ENCODE results near the gene NT5DC1. TPM values are rescaled to one million over a fixed set of nuclear protein-coding genes. Genes with fewer than 3 reads are reported as not detected.

NT5DC1 gene
- total RNA-seq, 2 donors from 2014 or later = 37.5 to 38.1 TPM

DNA sequence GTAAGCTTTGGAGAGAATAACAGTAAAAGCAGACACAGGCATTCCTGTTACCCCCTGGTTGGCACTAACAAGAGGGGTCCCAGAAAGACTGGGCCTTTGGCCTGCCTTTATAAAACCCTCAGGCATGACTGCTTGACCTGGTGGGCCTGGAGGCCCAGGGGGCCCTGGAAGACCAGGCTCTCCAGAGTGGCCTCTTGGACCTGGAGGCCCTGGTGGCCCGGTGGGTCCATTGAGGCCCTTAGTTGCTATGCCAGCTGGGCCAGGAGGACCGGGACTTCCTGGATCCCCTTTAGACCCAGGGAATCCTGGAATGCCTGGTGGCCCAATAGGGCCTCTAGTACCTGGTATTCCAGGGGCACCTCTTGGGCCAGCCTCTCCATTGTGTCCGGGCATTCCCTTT is 19.8 kb downstream of the NT5DC1 start:
- intact Hi-C loops (cut with DNase I) = no loop called here

GRCh38 chr6:116126032-116126431 is 25.4 kb downstream of the NT5DC1 start, which contains the start of gene COL10A1:
Gene COL10A1, minus strand, starts transcription at chr6:116126132. Its CDS starts 640 bp downstream, at chr6:116125492.
- intact Hi-C loops (cut with DNase I) = no loop called here
- DNase-seq (ENCODE audit: low spot score) = no peak

More for the DNA sequence above, 19.8 kb downstream of the NT5DC1 start:
- no peak for DNase-seq (ENCODE audit: low spot score)

- no peak for DNase-seq (ENCODE audit: low spot score)
- intact Hi-C loops (cut with DNase I) = no loop called here
Measured at GRCh38 chr6:116127771-116128493, 27.3 kb downstream of the NT5DC1 start.

GRCh38 chr6:116133453-116133852 is 32.8 kb downstream of the NT5DC1 start:
- intact Hi-C loops (cut with DNase I) = no loop called here
- no peak for DNase-seq (ENCODE audit: low spot score)

DNA sequence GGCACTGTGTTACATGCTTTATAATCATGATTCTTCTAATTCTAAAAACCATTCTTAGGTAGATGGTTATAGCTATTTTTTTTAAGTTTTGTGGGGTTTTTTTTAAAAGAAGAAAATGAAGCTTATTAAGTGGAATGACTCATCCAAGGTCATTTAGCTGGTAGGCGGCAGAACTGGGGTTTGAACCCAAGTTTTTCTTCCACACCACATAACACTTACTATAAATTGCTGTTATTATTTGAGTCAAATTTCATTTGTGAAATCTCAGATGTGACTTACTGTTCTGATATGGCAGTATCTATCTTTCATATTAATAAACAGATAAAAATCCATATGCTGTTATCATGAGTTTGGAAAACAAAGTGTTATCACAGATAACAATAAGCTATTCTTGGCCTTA is 35.7 kb downstream of the NT5DC1 start:
- no peak for DNase-seq (ENCODE audit: low spot score)
- intact Hi-C loops (cut with DNase I) = no loop called here

DNA sequence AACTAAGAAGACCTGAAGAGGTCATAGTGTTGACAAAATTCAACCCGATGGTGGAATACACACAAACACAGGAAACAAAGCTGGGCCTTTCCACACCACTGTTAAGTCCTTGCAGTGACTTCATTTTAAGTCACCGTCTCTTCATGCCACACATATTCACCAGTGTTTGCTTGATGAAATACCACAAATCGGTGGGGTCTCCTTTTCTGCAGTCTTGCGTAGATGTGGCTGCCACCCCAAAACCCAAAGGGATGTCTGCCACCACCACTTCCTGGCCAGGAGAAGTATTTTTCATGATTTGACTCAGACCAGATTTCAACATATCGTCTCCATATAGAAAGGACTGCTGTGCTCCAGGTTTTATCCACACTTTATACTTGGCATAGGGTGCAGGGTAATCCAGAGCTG is 36.3 kb downstream of the NT5DC1 start:
- intact Hi-C loops (cut with DNase I) = no loop called here
- no peak for DNase-seq (ENCODE audit: low spot score)

DNA sequence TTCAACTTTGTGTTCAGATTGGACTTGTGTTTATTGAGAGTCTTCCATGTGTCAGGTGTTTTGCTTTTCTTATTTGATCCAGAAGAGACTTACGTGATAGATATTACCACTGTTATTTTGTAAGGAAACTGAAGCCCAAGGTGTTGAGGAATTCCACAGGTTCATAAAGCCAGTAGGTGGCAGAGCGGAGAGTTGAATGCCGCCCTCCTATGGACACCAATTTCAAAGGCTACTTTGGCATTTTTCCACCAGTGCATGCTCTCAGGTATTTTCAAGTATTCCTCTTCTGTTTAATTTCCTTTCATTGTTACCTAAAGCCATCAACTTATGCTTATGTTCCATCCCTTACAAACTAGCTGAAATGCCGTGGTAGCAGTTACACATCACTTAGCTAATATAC is 39.3 kb downstream of the NT5DC1 start:
- no peak for DNase-seq (ENCODE audit: low spot score)
- intact Hi-C loops (cut with DNase I) = no loop called here

DNA sequence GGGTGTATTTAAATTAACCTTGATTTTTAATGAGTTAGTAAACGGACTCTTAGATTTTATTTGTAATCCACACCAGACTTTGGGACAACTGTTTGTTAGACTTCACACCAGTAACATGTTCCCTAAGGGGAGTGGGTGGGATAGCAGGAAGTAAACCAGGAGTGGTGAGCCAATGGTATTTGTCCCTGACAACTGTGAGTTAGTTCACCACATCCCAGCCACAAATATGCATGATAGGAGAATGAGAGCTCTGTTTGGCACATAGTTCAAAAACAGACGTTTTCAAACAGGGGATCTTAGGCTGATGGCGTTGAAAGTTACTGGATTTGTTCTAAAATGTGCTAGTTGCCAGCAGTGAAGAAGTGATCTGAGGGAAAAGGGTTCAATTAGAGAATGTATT is 44.0 kb downstream of the NT5DC1 start:
- intact Hi-C loops (cut with DNase I) = no loop called here
- DNase-seq (ENCODE audit: low spot score) = no peak

DNA sequence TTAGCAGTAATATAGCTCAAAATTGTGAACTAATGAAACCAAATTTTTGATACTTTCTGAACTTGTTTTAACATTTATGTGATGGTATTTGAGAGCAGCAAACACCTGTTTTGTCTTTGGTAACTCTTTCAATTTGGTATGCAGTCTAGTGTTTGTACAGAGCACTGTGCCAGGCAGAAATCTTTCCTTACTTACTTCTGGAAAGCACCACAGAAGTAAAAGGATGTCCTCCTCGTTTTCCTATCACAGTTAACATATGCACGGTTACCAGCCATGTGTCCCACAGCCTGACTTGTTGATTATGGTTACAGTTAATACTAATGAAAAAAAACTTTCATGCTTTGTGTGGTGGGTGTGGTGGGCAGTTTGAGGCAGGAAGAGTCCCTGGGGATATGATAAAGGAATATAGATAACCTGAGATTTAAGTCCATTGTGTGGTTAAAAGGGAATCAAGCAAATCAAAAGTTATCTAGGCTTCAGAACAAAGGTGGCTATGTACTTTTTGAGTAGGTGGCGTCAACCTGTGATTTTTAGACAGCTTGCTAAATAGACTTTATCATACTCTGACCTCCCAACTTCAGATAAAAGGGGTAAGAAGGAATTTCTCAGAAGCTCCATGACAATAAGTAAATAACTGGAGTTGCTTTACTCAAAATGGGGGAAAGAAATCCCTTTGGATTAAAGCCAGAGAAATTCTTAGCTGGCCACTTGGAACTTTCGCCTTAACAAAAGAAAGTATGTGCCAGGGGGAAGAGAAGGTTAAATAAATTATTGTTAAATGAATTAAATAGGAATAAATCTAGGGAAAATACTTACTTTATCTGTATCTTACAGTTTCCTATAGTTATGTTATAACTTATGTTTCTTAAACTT is 45.4 kb downstream of the NT5DC1 start:
- DNase-seq (ENCODE audit: low spot score) = no peak
- intact Hi-C loops (cut with DNase I) = no loop called here

GRCh38 chr6:116152620-116153019 is 52.0 kb downstream of the NT5DC1 start:
- intact Hi-C loops (cut with DNase I) = no loop called here
- no peak for DNase-seq (ENCODE audit: low spot score)

DNA sequence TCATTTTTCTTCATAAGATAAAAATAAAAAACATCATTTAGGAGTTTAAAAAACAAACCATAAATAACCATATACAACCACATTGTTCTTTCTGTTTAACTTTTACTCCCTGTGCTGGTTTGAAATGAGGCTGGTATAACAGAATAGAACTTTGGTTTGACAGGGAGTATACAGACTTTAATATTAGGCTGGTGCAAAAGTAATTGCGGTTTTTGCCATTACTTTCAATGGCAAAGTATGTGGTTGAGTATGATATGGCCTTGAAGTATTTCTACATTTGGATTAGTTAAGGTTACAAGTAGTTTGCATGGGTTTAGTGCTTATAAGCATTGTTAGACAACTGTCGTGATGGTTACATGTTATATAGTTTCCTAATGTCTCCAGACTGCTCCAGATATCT is 54.2 kb downstream of the NT5DC1 start:
- intact Hi-C loops (cut with DNase I) = no loop called here
- no peak for DNase-seq (ENCODE audit: low spot score)

- DNase-seq (ENCODE audit: low spot score) = no peak
- intact Hi-C loops (cut with DNase I) = no loop called here
Measured at GRCh38 chr6:116156405-116157326, 56.0 kb downstream of the NT5DC1 start.

DNA sequence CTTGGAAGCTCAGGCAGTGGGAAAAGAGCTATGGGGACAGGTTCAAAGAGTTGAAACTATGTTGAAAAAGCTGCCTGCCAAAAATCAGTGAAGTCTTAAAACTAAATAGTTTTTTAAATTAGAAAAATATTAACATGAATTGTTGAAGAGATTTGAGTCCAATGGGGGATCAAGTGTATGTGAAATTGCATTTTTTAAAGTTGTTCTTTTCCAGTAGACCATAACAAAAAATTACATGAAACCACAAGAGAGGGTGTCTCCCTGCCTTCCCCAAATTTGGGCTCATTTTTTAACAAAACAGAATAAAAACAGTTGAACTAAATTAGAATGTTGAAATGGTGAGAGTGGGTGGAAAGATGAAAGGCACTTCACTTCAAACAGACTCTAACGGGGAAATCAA is 56.7 kb downstream of the NT5DC1 start:
- intact Hi-C loops (cut with DNase I) = no loop called here
- no peak for DNase-seq (ENCODE audit: low spot score)

DNA sequence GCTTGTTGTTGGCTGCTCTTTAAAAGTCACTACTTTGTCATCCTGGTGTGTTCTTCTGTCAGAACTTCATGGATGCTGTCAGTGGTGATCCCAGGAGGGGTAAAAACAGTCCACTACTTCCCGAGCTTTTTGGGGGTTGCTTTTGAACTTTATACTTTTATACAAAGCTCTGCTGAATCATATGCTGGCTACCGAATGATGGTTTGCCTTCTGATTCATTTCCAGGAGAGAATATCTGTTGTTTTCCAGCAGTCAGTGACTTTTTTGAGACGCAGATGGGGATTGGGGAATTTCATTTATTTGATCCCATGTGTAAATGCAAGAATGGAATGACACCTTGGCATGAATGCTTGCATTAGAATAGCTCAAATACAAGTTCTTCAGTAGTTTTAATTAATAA is 58.0 kb downstream of the NT5DC1 start:
- intact Hi-C loops (cut with DNase I) = no loop called here

DNA sequence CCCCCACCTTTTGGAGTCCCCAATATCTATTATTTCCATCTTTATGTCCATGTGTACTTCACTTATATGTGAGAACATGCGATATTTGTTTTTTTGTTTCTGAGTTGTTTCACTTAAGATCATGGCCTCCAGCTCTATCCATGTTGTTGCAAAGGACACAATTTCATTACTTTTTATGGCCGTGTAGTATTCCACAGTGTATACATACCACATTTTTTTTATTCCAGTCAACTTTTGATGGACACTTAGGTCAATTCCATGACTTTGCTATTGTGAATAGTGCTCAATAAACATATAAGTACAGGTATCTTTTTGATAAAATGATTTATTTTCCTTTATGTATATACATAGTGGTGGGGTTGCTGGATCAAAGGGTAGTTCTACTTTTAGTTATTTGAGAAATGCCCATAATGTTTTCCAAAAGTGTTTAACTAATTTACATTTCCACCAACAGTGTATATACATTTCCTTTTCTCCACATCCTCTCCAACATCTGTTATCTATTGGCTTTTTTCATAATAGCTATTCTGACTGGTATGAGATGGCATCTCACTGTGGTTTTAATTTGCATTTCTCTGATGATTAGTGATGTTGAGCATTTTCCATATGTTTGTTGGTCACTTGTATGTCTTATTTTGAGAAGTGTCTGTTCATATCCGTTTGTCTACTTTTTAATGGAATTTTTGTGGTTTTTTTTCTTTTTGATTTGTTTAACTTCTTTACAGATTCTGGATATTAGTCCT is 59.3 kb downstream of the NT5DC1 start:
- no peak for DNase-seq (ENCODE audit: low spot score)
- intact Hi-C loops (cut with DNase I) = no loop called here

More for the DNA sequence above, 58.0 kb downstream of the NT5DC1 start:
- no peak for DNase-seq (ENCODE audit: low spot score)

- intact Hi-C loops (cut with DNase I) = no loop called here
- DNase-seq (ENCODE audit: low spot score) = no peak
Measured at GRCh38 chr6:116165596-116165995, 64.9 kb downstream of the NT5DC1 start.

- no peak for DNase-seq (ENCODE audit: low spot score)
- intact Hi-C loops (cut with DNase I) = no loop called here
Measured at GRCh38 chr6:116166369-116166768, 65.7 kb downstream of the NT5DC1 start.

DNA sequence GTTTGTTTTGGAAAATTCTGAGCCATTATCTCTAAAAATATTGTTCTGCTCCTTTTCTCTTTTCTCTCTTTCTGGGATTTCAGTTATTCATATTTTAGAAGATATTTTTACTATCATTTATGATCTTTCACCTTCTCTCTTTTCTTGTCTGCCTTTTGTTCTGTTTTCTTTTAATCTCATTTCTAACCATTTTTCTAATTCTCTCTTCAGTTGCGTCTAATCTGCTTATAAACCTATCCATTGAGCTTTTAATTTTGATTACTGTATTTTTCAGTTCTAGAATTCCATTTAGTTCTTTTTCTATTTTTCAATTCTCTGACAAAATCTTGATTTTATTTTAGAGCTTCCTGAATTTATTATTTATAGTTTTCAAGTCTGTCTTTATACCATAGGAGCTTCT is 67.5 kb downstream of the NT5DC1 start:
- intact Hi-C loops (cut with DNase I) = no loop called here
- DNase-seq (ENCODE audit: low spot score) = no peak

DNA sequence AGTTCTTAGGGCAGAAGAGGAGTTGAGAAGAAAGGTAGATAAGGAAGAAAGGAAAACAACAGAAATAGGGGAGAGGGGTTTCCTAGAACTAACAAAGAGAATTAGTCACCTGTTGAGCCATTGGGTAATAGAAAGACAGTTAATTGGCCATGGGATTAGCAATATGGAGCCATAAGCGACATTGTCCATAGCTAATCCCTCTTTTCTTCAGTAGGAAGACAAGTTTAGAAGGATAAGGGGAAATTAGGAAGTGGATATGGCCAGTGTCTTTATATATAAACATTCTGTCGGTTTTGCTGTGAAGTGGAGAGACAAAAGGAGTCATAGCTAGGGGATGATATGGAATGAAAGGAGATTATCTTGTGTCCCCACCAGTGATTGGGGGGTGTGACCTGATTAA is 69.2 kb downstream of the NT5DC1 start:
- intact Hi-C loops (cut with DNase I) = no loop called here
- DNase-seq (ENCODE audit: low spot score) = no peak
